Measurements from ENCODE around the gene NADK2. TPM values are rescaled to one million over a fixed set of nuclear protein-coding genes. Genes with fewer than 3 reads are reported as not detected.

Gene NADK2
- total and polyA plus RNA-seq, 12 donors, result 13.5 to 68.3 (median 46.6) TPM

GRCh38 chr5:36228505-36228904 lies 13.2 kb downstream of the NADK2 start:
- WGBS, 4 donors, result 94 to 98% (median 96%) methylated on average over 7 of the region's 7 CpGs
- peaks cover 9 to 32% of the 10 kb centered on the region in 2 donors for H3K4me1 ChIP-seq (replicated peaks in 1 of 2)
- H3K27ac ChIP-seq, result no peak overlapping the region
- TF ChIP-seq CTCF (IDR thresholded peaks at IDR 0.05) (no peak), POLR2A (IDR thresholded peaks at IDR 0.05) (no peak)
- H3K36me3 ChIP-seq (replicated peaks in 1 of 2), result peaks cover 0 to 14% of the 10 kb centered on the region in 2 donors
- no peak for DNase-seq
- H3K27me3 ChIP-seq, result no peaks in the 10 kb centered on the region
- intact Hi-C loops (cut with DNase I), result no loop called here
- H3K9me3 ChIP-seq (replicated peaks in 1 of 3), result no peaks in the 10 kb centered on the region
- H3K4me3 ChIP-seq, result no peak overlapping the region

DNA sequence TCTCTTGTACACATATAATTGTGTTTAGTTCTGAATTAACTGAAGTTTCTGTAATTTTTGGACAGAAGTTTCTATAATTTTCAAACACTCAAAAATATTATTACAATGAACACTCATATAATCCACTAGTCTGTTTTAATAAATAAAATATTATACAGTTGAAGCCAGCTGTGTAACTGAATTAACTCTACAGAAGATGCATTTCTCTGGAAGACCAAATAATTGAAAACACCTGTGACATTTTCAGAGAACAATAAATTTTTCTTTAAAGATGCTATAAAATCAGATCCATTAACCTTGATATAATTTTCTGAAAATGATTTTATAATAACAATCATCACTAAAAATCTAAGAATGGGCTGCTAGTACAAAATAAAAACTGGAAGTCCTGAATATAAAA lies 14.7 kb downstream of the NADK2 start:
- H3K9me3 ChIP-seq (replicated peaks in 1 of 3), result no peaks in the 10 kb centered on the region
- H3K27ac ChIP-seq, result no peak overlapping the region
- no peaks in the 10 kb centered on the region for H3K27me3 ChIP-seq
- H3K36me3 ChIP-seq (replicated peaks in 1 of 2), result peaks cover 0 to 17% of the 10 kb centered on the region in 2 donors
- H3K4me1 ChIP-seq (replicated peaks in 1 of 2), result peaks cover 0 to 19% of the 10 kb centered on the region in 2 donors
- no peak for TF ChIP-seq POLR2A (IDR thresholded peaks at IDR 0.05)
- TF ChIP-seq CTCF (IDR thresholded peaks at IDR 0.05), result no peak
- H3K4me3 ChIP-seq, result no peak overlapping the region
- intact Hi-C loops (cut with DNase I), result no loop called here
- DNase-seq, result no peak

- TF ChIP-seq CTCF (IDR thresholded peaks at IDR 0.05) (no peak), POLR2A (IDR thresholded peaks at IDR 0.05) (no peak)
- Histone ChIP-seq H3K4me1 (replicated peaks in 1 of 2) (peaks cover 1 to 5% of the 10 kb centered on the region in 2 donors), H3K27ac (no peak overlapping the region), H3K27me3 (no peaks in the 10 kb centered on the region), H3K36me3 (replicated peaks in 1 of 2) (peaks cover 0 to 36% of the 10 kb centered on the region in 2 donors), H3K9me3 (replicated peaks in 1 of 3) (no peaks in the 10 kb centered on the region), H3K4me3 (no peak overlapping the region)
- WGBS, 4 donors, result 96 to 100% (median 97%) methylated on average over 1 of the region's 1 CpG
- intact Hi-C loops (cut with DNase I), result no loop called here
- no peak for DNase-seq
Measured at GRCh38 chr5:36222620-36223019, 19.1 kb downstream of the NADK2 start.

GRCh38 chr5:36217988-36218387 lies 23.7 kb downstream of the NADK2 start:
- 96 to 100% (median 98%) methylated on average over 1 of the region's 1 CpG for WGBS, 4 donors
- Histone ChIP-seq H3K36me3 (replicated peaks in 1 of 2) (peaks cover 0 to 46% of the 10 kb centered on the region in 2 donors), H3K9me3 (replicated peaks in 1 of 3) (no peaks in the 10 kb centered on the region), H3K27me3 (no peaks in the 10 kb centered on the region), H3K4me3 (no peak overlapping the region), H3K4me1 (replicated peaks in 1 of 2) (peaks cover 0 to 5% of the 10 kb centered on the region in 2 donors), H3K27ac (no peak overlapping the region)
- TF ChIP-seq CTCF (IDR thresholded peaks at IDR 0.05) (no peak), POLR2A (IDR thresholded peaks at IDR 0.05) (no peak)
- intact Hi-C loops (cut with DNase I), result no loop called here
- DNase-seq, result no peak
